NCI-H2107 treated with DMSO at 0.1 percent for 48 hours (cell line): ENCODE data around the gene RAPGEF1.

ENCODE experiments used
- DNase-seq: peaks from one replicate; lab custom pipeline; 2025; ENCODE audit not compliant: unreplicated experiment; lab: John Stamatoyannopoulos, UW

Gene RAPGEF1

GRCh38 chr9:131628459-131629225 is 111.2 kb downstream of the RAPGEF1 start:
- no peak for DNase-seq

- DNase-seq, result peak; percentile 76
These were observed 112.0 kb downstream of the RAPGEF1 start for GRCh38 chr9:131627648-131628458.

DNA sequence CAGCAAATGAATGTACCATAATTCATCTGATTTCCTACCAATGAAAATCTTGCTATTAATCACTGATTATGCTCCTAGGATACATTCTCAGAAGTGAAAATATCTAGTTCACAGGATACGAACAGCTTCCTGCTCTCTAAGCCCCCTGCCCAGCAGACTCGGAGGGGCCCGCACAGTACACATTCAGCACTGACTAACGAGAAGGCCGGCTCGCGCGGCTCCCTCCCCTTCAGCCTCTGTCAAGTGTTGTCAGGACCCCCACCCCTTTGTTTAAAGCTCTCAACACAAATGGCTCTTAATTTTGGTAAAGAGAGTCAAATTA is 112.6 kb downstream of the RAPGEF1 start:
- no peak for DNase-seq

DNA sequence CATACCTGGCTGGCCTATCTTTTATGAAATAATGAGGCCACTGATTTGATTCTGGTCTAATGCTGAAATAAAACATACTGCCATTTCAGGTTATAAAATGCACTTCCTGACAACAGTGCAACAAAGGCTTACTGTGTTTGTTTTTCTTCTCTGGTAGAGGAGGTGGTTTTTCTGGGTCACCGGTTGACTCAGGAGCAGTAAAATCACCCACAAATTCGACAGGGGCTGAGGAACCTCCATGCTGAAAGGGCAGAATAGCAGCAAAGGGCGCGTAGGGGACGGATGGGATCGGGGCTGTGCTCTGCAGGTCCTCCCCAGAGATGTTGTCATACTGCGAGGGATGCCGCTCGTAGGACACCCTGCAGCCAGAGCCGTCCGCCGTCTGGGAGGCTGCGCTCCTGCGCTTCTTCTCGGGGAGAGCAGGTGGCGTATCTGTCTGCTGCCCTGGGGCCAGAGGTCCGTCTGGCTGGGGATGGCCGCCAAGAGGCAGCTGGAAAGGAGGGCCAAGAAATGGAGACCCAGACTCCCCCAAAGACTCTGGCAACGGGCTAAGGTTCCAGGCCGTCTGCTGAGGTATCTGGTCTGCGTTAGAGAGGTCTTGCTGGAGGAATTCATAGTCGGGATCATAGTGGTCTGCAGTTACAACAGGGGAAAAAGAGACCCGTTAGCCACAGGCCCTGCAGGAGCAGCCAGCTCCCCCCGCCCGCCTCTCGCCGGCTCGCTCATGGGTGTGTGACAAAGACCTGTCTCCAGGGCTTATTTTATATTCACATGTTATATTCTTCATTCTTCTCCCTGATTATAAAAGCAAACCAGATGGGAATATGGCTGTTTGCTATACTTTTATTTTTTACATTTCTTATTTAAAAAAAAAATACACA is 113.8 kb downstream of the RAPGEF1 start:
- DNase-seq, result no peak

DNA sequence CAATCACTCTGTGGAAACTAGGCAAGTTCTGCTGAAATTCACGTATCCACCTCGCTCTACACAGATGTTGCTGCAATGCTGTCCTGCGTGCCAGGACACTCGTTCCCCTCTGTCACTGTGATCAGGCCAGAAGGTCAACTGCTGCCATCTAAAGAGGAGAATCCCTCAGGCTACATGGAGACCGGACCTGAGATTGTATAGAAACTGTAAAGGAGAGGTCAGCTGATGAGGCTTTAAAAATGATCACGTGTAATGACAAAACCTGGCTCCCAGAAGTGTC is 114.4 kb downstream of the RAPGEF1 start:
- no peak for DNase-seq

DNA sequence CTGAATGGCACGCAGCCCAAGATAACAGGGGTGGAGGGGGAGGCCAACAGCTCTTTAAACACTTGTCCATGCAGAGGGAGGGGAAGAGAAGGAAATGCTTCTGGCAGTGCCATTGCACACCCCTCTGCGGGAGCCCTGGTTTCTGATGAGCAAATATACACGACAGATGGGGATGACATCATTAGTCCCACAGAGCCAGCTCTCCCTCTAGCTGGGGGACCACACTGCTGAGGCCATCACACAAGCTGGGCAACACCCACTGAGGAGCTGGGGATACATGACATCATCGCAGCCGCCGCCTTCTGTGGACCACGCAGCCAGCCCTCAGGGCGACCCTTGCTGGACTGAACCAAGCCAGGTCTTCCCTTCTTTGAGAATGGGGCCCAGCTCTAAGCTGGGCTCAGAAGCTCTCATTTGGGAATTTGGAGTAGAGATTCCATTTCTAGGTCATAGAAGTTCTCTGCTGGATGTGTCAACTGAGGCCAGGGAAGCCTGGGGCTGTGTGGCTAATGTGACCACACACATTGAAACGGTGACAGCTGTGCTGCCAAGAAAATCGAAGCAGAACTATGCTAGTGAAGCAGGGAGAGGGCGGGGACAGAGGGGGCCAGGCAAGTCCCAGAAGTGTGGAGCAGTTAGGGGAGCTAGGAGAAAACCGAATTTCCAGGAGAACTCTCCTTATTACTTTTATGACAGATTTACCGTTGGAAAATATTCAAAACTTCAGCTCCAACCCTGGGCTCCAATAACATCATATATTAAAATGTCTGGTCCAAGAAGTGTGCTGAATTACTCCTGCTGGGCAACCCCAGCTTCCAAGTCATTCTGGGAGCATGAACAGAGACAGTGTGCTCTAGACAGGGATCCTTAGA is 115.0 kb downstream of the RAPGEF1 start:
- DNase-seq, result no peak

DNA sequence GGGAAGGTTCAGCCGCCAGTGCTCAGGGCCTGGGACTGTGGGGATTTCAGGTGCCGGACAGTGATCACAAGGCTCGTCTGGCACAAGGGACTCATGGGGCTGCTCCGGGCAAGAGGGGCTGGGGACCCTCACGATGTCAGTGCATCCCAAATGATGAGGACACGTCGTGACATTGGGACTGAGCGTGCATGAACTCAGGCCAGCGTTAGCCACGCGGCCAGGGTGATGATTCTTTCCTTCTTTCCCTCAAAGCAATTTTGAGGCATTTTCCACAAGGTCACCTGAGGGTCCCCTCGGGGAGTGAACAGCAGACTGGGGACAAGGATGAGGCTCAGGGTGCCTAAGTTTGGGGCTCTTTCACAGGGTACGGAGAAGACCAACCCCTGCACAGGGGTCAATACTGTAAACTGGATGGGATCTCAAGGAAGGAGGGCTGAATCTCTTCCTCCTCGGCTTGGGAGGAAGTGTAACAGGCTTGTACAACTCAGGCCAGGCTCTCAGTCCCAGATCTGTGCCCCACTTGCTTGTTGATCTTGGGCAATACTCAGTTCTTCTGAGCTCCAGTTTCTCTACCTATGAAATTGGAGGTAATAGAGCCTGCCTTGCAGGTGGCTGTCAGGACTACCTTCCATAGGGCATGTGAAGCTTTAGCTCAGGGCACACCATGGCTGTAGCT is 116.1 kb downstream of the RAPGEF1 start:
- DNase-seq, result no peak

- DNase-seq, result no peak
These were observed 117.4 kb downstream of the RAPGEF1 start for GRCh38 chr9:131622523-131622922.

- no peak for DNase-seq
These were observed 118.1 kb downstream of the RAPGEF1 start for GRCh38 chr9:131621551-131622358.

DNA sequence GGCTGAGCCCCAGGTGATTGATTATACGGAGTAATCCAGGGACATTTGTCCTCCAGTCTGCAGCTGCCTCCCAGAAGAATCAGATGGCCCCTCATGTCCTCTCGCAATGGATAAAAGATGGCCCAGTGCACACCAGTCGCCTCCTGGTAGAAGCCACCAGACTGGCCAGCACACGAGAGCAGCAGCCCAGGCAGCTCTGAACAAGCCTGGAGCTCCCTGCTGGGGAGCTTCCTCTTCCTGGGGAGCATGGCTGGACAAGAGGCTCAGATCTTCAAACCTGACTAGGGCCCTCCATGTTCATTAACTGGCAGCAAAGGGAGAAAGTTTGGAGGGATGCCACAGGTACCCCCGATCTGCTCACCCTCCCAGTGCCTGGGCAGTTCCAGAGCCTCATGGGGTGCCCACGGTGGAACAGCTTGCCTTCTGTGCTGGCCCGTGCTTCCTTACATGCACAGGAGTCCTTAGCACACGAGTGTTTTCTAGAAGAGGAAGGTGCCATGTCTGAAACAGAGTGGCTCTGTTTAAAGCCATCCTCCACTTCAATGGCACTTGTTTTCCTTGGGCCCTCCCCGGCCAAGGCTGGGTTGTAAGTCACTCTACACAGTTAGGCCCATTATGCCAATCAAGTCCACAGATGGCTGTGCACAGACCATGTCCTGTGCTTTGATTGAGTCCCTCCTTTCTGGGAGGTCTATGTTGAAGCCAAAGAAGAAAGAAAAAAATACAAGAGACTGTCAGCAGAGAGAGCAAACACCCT is 118.9 kb downstream of the RAPGEF1 start:
- no peak for DNase-seq

GRCh38 chr9:131619680-131620079 is 120.2 kb downstream of the RAPGEF1 start:
- no peak for DNase-seq

GRCh38 chr9:131618785-131619184 is 121.1 kb downstream of the RAPGEF1 start:
- DNase-seq, result no peak

- DNase-seq, result no peak
These were observed 121.8 kb downstream of the RAPGEF1 start for GRCh38 chr9:131618071-131618479.

GRCh38 chr9:131617611-131618010 is 122.3 kb downstream of the RAPGEF1 start:
- DNase-seq, result no peak

DNA sequence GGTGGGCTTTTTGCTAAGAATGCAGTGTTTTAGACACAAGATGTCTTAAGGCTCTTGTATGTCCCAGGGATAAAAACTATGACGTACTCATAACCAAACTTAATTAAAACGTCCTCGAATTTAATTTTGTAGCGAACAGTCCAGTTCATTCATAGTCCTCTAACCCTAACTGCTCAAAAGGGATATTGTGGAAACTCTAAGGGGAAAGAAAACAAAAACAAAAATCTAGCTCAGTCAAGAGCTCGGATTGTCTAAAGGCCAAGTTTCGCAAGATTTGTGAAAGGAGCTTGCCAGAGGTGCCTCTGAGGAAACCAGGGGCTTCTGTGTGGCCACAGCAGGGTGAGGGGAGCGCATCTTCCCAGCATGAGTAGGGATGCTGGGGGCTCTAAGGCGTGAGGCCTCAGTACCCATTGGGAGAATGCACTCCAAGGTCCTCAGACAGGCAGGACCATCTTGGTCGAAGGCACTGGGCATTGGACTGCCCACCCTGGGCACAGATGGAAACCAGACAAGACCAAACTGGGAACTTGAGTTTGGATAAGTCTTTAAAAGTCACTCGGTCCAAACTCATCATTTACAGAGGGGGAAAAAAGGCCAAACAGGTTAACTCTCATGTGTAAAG is 122.8 kb downstream of the RAPGEF1 start:
- no peak for DNase-seq

DNA sequence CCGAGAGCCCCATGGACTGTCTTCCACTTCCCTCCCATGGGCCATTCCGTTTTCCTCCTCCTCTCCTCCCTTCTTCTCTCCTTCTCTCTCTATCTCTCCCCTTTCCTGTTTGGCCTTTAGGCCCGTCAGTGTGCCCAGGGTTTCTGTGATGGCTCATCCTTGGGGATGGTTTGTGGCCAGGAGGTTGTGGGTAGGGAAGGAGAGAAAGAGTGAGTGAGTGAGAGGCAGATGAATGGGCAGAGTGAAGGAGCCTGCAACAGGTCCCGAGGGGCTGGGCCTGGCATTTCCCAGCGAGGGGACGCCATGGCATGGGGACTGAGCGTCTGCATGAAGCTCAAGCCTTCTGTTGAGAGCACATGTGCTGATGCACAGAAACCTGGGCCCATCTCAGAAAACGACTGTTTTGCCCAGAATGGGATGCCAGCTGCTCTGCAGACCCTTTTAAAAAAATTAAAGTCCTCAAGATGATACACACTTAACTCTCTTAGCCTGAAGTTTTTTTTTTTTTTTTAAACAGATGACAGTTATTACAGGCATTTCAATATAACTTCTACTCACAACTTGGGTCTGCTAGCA is 125.4 kb downstream of the RAPGEF1 start:
- no peak for DNase-seq

- DNase-seq, result no peak
These were observed 126.0 kb downstream of the RAPGEF1 start for GRCh38 chr9:131613921-131614320.

DNA sequence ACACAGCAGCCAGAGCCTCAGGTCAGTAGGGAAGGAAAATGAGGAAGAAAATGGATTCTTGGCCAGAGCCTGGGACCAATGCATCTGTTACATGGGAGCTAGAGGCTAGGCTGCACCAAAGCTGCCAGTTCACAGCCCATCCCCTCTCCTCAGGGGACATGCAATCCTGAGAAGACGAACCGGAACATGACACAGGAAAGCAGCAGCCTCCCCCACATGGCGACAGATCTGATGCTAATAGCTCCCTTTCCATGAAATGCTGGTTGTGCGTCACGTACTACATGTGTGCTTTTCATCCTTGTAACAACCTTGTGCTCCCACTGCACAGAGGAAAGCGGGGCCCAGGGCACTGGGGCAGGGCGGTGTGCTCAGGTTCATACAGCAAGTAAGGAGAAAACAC is 127.0 kb downstream of the RAPGEF1 start:
- no peak for DNase-seq
